IPS DF 4.7 (cell line): ENCODE data around the gene WNT11.

ENCODE experiments used
- DNase-seq: peaks from one replicate; pipeline ENCODE4 v3.0.0-alpha.2; 2013; ENCODE audit warnings: low spot score; ENCODE audit errors: extremely low read depth

The WNT11 gene

GRCh38 chr11:76176463-76176862 lies 29.8 kb downstream of the WNT11 start:
- no peak for DNase-seq

- no peak for DNase-seq
Measured at GRCh38 chr11:76175783-76176182, 30.5 kb downstream of the WNT11 start.

GRCh38 chr11:76174330-76174729 lies 32.0 kb downstream of the WNT11 start:
- DNase-seq, result no peak

- no peak for DNase-seq
Measured at GRCh38 chr11:76173663-76174062, 32.6 kb downstream of the WNT11 start.

GRCh38 chr11:76172583-76172982 lies 33.7 kb downstream of the WNT11 start:
- DNase-seq, result no peak

GRCh38 chr11:76170468-76170867 lies 35.8 kb downstream of the WNT11 start:
- no peak for DNase-seq

GRCh38 chr11:76169473-76169896 lies 36.8 kb downstream of the WNT11 start:
- no peak for DNase-seq

GRCh38 chr11:76167590-76167989 lies 38.7 kb downstream of the WNT11 start:
- no peak for DNase-seq

- no peak for DNase-seq
Measured at GRCh38 chr11:76166314-76166713, 40.0 kb downstream of the WNT11 start.

- DNase-seq, result no peak
Measured at GRCh38 chr11:76164861-76165751, 41.2 kb downstream of the WNT11 start.

GRCh38 chr11:76164081-76164480 lies 42.2 kb downstream of the WNT11 start:
- DNase-seq, result no peak

GRCh38 chr11:76163289-76163880 lies 42.9 kb downstream of the WNT11 start:
- DNase-seq, result no peak

- DNase-seq, result no peak
Measured at GRCh38 chr11:76162336-76163288, 43.7 kb downstream of the WNT11 start.

GRCh38 chr11:76161261-76161961 lies 44.9 kb downstream of the WNT11 start:
- DNase-seq, result no peak

GRCh38 chr11:76160856-76161255 lies 45.4 kb downstream of the WNT11 start:
- DNase-seq, result no peak

- no peak for DNase-seq
Measured at GRCh38 chr11:76159983-76160661, 46.2 kb downstream of the WNT11 start.

GRCh38 chr11:76159303-76159937 lies 46.9 kb downstream of the WNT11 start:
- no peak for DNase-seq

- no peak for DNase-seq
Measured at GRCh38 chr11:76158394-76159302, 47.7 kb downstream of the WNT11 start.

- no peak for DNase-seq
Measured at GRCh38 chr11:76157891-76158290, 48.4 kb downstream of the WNT11 start.
